Right renal cortex interstitium (tissue), 3 donors: ENCODE results near the gene GPR176. TPM values are rescaled to one million over a fixed set of nuclear protein-coding genes. Genes with fewer than 3 reads are reported as not detected.

Source experiments
- DNase-seq, 3 donors: peaks; one replicate each; pipeline ENCODE4 v3.0.0-alpha.2; 2013; ENCODE audit warnings: low read depth in 3 of 3, low spot score in 2 of 3
- polyA plus RNA-seq, 3 donors: library from polyadenylated mRNA; unstranded; fragments of 120-200 nt; gene quantifications; one replicate each; pipeline ENCODE4 v1.2.1, GENCODE V29; 2013; ENCODE audit not compliant: insufficient read length in 3 of 3

The GPR176 gene
- polyA plus RNA-seq, 3 donors: 14.9 to 17.5 (median 15.2) TPM

- DNase-seq: no peak
Measured at GRCh38 chr15:39752246-39752645, 167.8 kb downstream of the GPR176 start.

Other genes with a start within 250 kb of the GPR176 start
- 1 to 10 TPM; 2.9 to 4.2 (median 4.1) TPM for gene FSIP1, start 137.4 kb downstream of the GPR176 start, polyA plus RNA-seq
- 10 to 100 TPM; 54.4 to 65.1 (median 58.3) TPM for gene EIF2AK4, start 13.8 kb upstream of the GPR176 start, polyA plus RNA-seq
- gene SRP14, start 118.9 kb upstream of the GPR176 start, polyA plus RNA-seq: 100 to 1,000 TPM; 612 to 656 (median 613) TPM
- gene BMF, start 188.6 kb upstream of the GPR176 start, polyA plus RNA-seq: 10 to 100 TPM; 38.6 to 39.8 (median 39.2) TPM
- 10 to 100 TPM; 27.7 to 33.0 (median 29.5) TPM for gene BUB1B, start 240.8 kb upstream of the GPR176 start, polyA plus RNA-seq